Epithelial cell of proximal tubule (primary cell): ENCODE results near the gene C5. TPM values are rescaled to one million over a fixed set of nuclear protein-coding genes. Genes with fewer than 3 reads are reported as not detected.

Source experiments
- DNase-seq: peaks from one replicate; pipeline ENCODE4 v3.0.0-alpha.2; 2011; ENCODE audit warnings: low read depth
- H3K4me3 ChIP-seq: 2 replicates; pipeline ENCODE4 v1.5.1; 2011; ENCODE audit warnings: low read depth, mild to moderate bottlenecking, low read length
- total RNA-seq: library from RNA; depleted of rRNA; stranded (reverse); fragments of >200 nt; gene quantifications from 2 replicates; pipeline ENCODE4 v1.2.3, GENCODE V29; 2015
- TF ChIP-seq, protein P1 (sequence below): conservative IDR thresholded peaks from 2 replicates; pipeline ENCODE4 v1.5.1; 2012; ENCODE audit warnings: low read depth, mild to moderate bottlenecking, low read length

Gene C5
- total RNA-seq, 1 donor from 2014 or later = 0.52 TPM

DNA sequence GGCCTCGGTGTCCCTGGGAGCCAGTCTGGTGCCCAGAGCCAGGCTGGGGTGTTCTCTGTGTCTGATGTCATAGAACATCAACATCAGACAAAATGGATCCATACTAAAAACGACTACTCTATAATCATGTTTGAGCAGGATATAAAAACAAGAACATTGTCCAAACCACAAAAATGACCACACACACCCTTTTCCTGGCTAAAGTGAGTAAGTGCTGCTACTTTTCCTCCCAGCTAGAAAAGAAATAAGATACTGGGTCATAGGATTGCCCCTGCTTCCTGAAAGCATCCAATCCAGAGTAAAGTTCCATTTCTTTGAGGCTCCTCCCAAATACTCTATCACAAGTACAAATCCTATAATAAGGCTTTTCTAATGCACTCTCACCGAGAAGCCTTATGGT lies 103.8 kb downstream of the C5 start:
- DNase-seq = no peak
- TF ChIP-seq, protein P1, sequence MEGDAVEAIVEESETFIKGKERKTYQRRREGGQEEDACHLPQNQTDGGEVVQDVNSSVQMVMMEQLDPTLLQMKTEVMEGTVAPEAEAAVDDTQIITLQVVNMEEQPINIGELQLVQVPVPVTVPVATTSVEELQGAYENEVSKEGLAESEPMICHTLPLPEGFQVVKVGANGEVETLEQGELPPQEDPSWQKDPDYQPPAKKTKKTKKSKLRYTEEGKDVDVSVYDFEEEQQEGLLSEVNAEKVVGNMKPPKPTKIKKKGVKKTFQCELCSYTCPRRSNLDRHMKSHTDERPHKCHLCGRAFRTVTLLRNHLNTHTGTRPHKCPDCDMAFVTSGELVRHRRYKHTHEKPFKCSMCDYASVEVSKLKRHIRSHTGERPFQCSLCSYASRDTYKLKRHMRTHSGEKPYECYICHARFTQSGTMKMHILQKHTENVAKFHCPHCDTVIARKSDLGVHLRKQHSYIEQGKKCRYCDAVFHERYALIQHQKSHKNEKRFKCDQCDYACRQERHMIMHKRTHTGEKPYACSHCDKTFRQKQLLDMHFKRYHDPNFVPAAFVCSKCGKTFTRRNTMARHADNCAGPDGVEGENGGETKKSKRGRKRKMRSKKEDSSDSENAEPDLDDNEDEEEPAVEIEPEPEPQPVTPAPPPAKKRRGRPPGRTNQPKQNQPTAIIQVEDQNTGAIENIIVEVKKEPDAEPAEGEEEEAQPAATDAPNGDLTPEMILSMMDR = no peak
- H3K4me3 ChIP-seq = no peak overlapping the region

- H3K4me3 ChIP-seq = no peak overlapping the region
- DNase-seq = no peak
- TF ChIP-seq, protein P1 = no peak
Observed at GRCh38 chr9:120944948-120945347, 105.1 kb downstream of the C5 start.

- no peak for DNase-seq
- no peak overlapping the region for H3K4me3 ChIP-seq
- TF ChIP-seq, protein P1 = no peak
Observed at GRCh38 chr9:120944434-120944843, 105.6 kb downstream of the C5 start.

- no peak for DNase-seq
- TF ChIP-seq, protein P1 = no peak
- H3K4me3 ChIP-seq = no peak overlapping the region
Observed at GRCh38 chr9:120942186-120943001, 107.7 kb downstream of the C5 start.

DNA sequence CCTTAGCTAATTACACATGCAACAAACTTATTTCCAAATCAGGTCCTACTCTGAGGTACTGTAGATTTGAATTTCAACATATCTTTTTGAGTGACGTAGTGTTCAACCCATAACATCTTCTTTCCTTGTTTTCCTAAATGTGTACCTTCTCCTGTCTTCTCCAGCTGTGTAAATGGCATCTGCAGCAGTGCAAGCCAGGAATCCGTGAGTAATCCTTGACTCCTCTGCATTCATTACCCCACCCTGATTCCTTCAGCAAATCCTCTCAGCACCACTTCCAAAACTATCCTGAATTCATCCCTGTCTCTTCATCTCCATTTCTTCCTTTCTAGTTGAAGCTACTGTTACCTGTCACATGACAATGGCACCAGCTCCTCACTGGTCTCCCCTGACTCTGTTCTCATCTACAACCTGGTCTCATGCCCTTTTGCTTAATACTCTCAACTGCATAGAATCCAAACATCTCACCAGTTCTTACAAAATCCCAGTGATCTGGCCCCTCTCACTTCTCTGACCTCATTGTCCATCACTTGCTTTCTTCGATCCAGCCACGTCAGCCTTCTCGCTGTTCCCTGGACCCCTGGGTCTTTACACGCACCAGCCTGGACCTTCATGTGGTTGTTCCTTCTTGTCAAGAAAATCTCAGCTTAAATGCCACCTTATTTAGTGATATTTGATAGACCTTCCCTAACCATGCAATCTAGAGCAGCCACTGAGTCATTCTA lies 108.9 kb downstream of the C5 start:
- no peak for DNase-seq

DNA sequence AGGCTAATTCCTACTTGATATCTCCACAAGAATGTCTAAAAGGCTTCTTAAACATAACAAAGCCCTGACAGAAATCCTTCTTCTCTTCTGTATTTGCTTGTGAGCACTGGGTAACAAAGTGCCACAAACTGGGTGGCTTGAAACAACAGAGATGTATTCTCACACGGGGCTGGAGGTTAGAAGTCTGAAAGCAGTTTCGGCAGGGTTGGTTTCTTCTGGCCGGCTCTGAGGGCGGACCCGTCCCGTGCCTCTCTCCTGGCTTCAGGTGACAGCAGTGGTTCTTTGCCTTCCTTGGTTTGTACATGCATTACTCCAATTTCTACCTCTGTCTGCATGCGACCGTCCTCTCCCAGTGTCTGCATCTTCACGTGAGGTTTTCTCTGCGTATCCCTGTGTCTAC lies 109.5 kb downstream of the C5 start:
- H3K4me3 ChIP-seq = no peak overlapping the region

More for the DNA sequence above, 108.9 kb downstream of the C5 start:
- H3K4me3 ChIP-seq = no peak overlapping the region
- TF ChIP-seq, protein P1 = no peak

More for the DNA sequence above, 109.5 kb downstream of the C5 start:
- DNase-seq = no peak
- TF ChIP-seq, protein P1 = no peak
